GM12878 (cell line): ENCODE data around the gene TMEM163. TPM values are rescaled to one million over a fixed set of nuclear protein-coding genes. Genes with fewer than 3 reads are reported as not detected.
A peak's percentile ranks its signal among the peaks of the same experiment; 100 is the strongest.

Experiments used
- EP300 ChIP-seq, 2 experiments: fragments of 150-350 bp in 1 of 2; IDR thresholded peaks; 2 replicates each; pipeline ENCODE4 v1.6.1; 2011 to 2012; ENCODE audit warnings: low read depth in 2 of 2, low read length in 2 of 2, borderline replicate concordance in 1 of 2, improper control_type of control experiment in 1 of 2, inconsistent platforms in 1 of 2; ENCODE audit not compliant: control insufficient read depth in 1 of 2
- KDM1A ChIP-seq: fragments of 200-600 bp; sonication (generic); IDR thresholded peaks from 2 replicates; pipeline ENCODE4 v1.6.1; 2016; ENCODE audit warnings: borderline replicate concordance
- MXI1 ChIP-seq: fragments of 150-350 bp; IDR thresholded peaks from 2 replicates; pipeline ENCODE4 v1.6.1; 2011; ENCODE audit warnings: low read depth, mild to moderate bottlenecking, inconsistent platforms, low read length, improper control_type of control experiment
- MYB ChIP-seq: fragments of 150-350 bp; IDR thresholded peaks from 2 replicates; pipeline ENCODE4 v1.6.1; 2014; ENCODE audit warnings: mild to moderate bottlenecking, low read depth, low read length, borderline replicate concordance
- NR2C1 ChIP-seq: fragments of 450-650 bp; IDR thresholded peaks from 2 replicates; pipeline ENCODE4 v1.6.1; 2017; ENCODE audit warnings: antibody characterized with exemption, mild to moderate bottlenecking, moderate library complexity
- PAX5 ChIP-seq: IDR thresholded peaks from 2 replicates; pipeline ENCODE4 v1.6.1; 2011; ENCODE audit warnings: low read depth, low read length, borderline replicate concordance
- POLR2AphosphoS2 ChIP-seq: IDR thresholded peaks from 2 replicates; pipeline ENCODE4 v1.6.1; 2011; ENCODE audit warnings: low read depth, mild to moderate bottlenecking, low read length, improper control_type of control experiment, moderate library complexity
- SIX5 ChIP-seq: IDR thresholded peaks from 2 replicates; pipeline ENCODE4 v1.6.1; 2011; ENCODE audit warnings: mild to moderate bottlenecking, low read depth, low read length, moderate library complexity; ENCODE audit not compliant: severe bottlenecking
- SP1 ChIP-seq: IDR thresholded peaks from one replicate; pipeline ENCODE4 v1.6.1; 2011; ENCODE audit warnings: low read depth, low read length
- SRF ChIP-seq, 2 experiments: IDR thresholded peaks; 2 replicates each; pipeline ENCODE4 v1.6.1; 2011; ENCODE audit warnings: low read depth in 2 of 2, low read length in 2 of 2, mild to moderate bottlenecking in 1 of 2, moderate library complexity in 1 of 2
- STAT1 ChIP-seq: fragments of 450-650 bp; conservative IDR thresholded peaks from 2 replicates; pipeline ENCODE4 v1.6.1; 2014; ENCODE audit warnings: antibody characterized with exemption, mild to moderate bottlenecking
- TBL1XR1 ChIP-seq: IDR thresholded peaks from 2 replicates; pipeline ENCODE4 v1.6.1; 2012; ENCODE audit warnings: low read depth, low read length, improper control_type of control experiment
- TCF3 ChIP-seq: IDR thresholded peaks from 2 replicates; pipeline ENCODE4 v1.6.1; 2012; ENCODE audit warnings: low read depth, mild to moderate bottlenecking, low read length, borderline replicate concordance; ENCODE audit not compliant: insufficient read depth
- TCF7 ChIP-seq: IDR thresholded peaks from 2 replicates; pipeline ENCODE4 v1.6.1; 2014; ENCODE audit warnings: antibody characterized with exemption, borderline replicate concordance
- YBX1 ChIP-seq: fragments of 450-650 bp; IDR thresholded peaks from 2 replicates; pipeline ENCODE4 v1.6.1; 2016; ENCODE audit warnings: antibody characterized with exemption
- ZNF217 ChIP-seq: fragments of 450-650 bp; IDR thresholded peaks from 2 replicates; pipeline ENCODE4 v1.6.1; 2017; ENCODE audit warnings: antibody characterized with exemption, mild to moderate bottlenecking
- ZSCAN29 ChIP-seq: fragments of 450-650 bp; IDR thresholded peaks from 2 replicates; pipeline ENCODE4 v1.6.1; 2017; ENCODE audit warnings: mild to moderate bottlenecking, moderate library complexity
- ZZZ3 ChIP-seq: IDR thresholded peaks from 2 replicates; pipeline ENCODE4 v1.6.1; 2011; ENCODE audit warnings: low read depth; ENCODE audit not compliant: control insufficient read depth, insufficient read length
- polyA plus RNA-seq, 11 experiments: library from polyadenylated mRNA; depleted of rRNA in 4 of 11; unstranded in 6 of 11; stranded (reverse) in 5 of 11; fragments of >200 nt; fragmentation: Nextera tagmentation in 4 of 11; fragmentation: Illumina TruSeq in 1 of 11; extraction: Ambion mirVana in 4 of 11; extraction: Trizol in 1 of 11; gene quantifications; 1 replicate in 1 of 11; 2 replicates in 10 of 11; pipeline versions ENCODE4 v1.2.1 to v1.2.3, GENCODE V29; 2011 to 2016; ENCODE audit warnings: inconsistent platforms in 2 of 11, missing spikeins in 2 of 11, low read depth in 1 of 11
- total RNA-seq, 4 experiments: library from RNA; depleted of rRNA in 3 of 4; stranded (reverse); fragments of >200 nt in 3 of 4; fragmentation: Illumina TruSeq in 1 of 4; extraction: Trizol in 1 of 4; gene quantifications; 2 replicates each; pipeline versions ENCODE4 v1.2.1 to v1.2.3, GENCODE V29; 2013 to 2021
- TF ChIP-seq, protein P1 (sequence below): fragments of 450-650 bp; IDR thresholded peaks from 2 replicates; pipeline ENCODE4 v1.6.1; 2016; ENCODE audit warnings: mild to moderate bottlenecking, moderate library complexity, borderline replicate concordance
- TF ChIP-seq, protein P2 (sequence below): IDR thresholded peaks from 2 replicates; pipeline ENCODE4 v1.6.1; 2012; ENCODE audit warnings: low read depth, low read length, improper control_type of control experiment
- TF ChIP-seq, protein P3 (sequence below): IDR thresholded peaks from 2 replicates; pipeline ENCODE4 v1.6.1; 2012; ENCODE audit warnings: low read depth, low read length, improper control_type of control experiment
- TF ChIP-seq, protein P4 (sequence below): fragments of 450-650 bp; IDR thresholded peaks from 2 replicates; pipeline ENCODE4 v1.6.1; 2017; ENCODE audit warnings: antibody characterized with exemption, mild to moderate bottlenecking, moderate library complexity

The TMEM163 gene
- total and polyA plus RNA-seq, 10 of the 15 experiments (the other 5 are each of a cell fraction or from before 2014, with no cell fraction given): 0.05 to 0.11 (median 0.07) TPM; not detected in 4

DNA sequence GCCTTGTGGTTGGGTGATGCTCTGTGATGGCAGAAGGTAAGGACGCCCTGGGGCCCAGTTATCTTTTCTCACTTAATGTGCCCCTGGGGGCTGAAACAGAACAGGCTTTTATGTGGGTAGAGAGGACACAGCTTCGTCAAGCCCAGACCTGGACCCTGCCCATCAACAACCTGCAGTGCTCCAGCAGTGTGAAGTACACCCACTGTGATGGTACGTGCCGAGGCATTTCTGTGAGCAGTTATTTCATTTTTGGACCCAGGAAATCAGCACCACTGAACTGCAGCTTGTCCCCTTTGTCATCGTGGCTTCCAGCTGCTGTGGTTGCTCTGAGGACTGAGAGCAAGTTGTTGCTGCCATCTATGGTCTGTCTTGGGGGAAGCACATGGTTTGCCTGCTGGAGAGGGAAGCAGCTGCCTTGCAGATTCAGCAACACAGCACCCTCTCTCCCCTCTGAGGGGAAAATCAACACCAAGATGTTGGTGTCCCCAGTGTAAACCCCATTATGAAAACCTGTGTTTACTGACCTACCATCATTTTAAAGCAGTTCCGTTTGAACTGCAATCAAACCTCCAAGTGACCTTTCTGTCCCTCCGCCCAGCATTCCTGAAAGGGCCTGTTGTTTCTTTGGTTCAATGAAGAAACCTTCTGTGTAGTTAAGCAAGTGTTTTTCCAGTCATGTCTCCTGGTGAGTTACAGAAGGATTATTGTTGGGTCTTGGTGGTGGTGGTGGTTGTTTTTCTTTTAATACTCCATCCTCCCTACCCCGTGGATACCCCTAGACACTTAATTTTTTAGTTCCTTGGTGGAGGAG, 306.8 kb downstream of the TMEM163 start (continued):
- TF ChIP-seq, protein P1, sequence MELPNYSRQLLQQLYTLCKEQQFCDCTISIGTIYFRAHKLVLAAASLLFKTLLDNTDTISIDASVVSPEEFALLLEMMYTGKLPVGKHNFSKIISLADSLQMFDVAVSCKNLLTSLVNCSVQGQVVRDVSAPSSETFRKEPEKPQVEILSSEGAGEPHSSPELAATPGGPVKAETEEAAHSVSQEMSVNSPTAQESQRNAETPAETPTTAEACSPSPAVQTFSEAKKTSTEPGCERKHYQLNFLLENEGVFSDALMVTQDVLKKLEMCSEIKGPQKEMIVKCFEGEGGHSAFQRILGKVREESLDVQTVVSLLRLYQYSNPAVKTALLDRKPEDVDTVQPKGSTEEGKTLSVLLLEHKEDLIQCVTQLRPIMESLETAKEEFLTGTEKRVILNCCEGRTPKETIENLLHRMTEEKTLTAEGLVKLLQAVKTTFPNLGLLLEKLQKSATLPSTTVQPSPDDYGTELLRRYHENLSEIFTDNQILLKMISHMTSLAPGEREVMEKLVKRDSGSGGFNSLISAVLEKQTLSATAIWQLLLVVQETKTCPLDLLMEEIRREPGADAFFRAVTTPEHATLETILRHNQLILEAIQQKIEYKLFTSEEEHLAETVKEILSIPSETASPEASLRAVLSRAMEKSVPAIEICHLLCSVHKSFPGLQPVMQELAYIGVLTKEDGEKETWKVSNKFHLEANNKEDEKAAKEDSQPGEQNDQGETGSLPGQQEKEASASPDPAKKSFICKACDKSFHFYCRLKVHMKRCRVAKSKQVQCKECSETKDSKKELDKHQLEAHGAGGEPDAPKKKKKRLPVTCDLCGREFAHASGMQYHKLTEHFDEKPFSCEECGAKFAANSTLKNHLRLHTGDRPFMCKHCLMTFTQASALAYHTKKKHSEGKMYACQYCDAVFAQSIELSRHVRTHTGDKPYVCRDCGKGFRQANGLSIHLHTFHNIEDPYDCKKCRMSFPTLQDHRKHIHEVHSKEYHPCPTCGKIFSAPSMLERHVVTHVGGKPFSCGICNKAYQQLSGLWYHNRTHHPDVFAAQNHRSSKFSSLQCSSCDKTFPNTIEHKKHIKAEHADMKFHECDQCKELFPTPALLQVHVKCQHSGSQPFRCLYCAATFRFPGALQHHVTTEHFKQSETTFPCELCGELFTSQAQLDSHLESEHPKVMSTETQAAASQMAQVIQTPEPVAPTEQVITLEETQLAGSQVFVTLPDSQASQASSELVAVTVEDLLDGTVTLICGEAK: no peak
- TF ChIP-seq MXI1 (peak; percentile 83), YBX1 (no peak), SIX5 (no peak), ZSCAN29 (no peak), KDM1A (no peak), ZZZ3 (no peak), TCF7 (0 out of 2 replicates have a peak, but pooled peaks have one; percentile 50), STAT1 (no peak; the same call in 1 of the 2 replicates), POLR2AphosphoS2 (no peak), TCF3 (peak; percentile 97), MYB (no peak), TBL1XR1 (0 out of 2 replicates have a peak, but pooled peaks have one; percentile 28), ZNF217 (no peak), SRF (IDR thresholded peaks at IDR 0.05; ENCODE audit: low read depth in 2 of 2, low read length in 2 of 2) (no peak), SP1 (no peak), PAX5 (0 out of 2 replicates have a peak, but pooled peaks have one; percentile 39), NR2C1 (no peak), EP300 (IDR thresholded peaks at IDR 0.05; ENCODE audit: borderline replicate concordance in 1 of 2, control insufficient read depth in 1 of 2, low read depth in 2 of 2, low read length in 2 of 2) (peak in 1 of 2 experiments; percentile 23; a peak in 1 of 4 replicates)
- TF ChIP-seq, protein P2, sequence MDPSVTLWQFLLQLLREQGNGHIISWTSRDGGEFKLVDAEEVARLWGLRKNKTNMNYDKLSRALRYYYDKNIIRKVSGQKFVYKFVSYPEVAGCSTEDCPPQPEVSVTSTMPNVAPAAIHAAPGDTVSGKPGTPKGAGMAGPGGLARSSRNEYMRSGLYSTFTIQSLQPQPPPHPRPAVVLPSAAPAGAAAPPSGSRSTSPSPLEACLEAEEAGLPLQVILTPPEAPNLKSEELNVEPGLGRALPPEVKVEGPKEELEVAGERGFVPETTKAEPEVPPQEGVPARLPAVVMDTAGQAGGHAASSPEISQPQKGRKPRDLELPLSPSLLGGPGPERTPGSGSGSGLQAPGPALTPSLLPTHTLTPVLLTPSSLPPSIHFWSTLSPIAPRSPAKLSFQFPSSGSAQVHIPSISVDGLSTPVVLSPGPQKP: no peak
- TF ChIP-seq, protein P3, sequence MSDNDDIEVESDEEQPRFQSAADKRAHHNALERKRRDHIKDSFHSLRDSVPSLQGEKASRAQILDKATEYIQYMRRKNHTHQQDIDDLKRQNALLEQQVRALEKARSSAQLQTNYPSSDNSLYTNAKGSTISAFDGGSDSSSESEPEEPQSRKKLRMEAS: peak; percentile 97
- TF ChIP-seq, protein P4, sequence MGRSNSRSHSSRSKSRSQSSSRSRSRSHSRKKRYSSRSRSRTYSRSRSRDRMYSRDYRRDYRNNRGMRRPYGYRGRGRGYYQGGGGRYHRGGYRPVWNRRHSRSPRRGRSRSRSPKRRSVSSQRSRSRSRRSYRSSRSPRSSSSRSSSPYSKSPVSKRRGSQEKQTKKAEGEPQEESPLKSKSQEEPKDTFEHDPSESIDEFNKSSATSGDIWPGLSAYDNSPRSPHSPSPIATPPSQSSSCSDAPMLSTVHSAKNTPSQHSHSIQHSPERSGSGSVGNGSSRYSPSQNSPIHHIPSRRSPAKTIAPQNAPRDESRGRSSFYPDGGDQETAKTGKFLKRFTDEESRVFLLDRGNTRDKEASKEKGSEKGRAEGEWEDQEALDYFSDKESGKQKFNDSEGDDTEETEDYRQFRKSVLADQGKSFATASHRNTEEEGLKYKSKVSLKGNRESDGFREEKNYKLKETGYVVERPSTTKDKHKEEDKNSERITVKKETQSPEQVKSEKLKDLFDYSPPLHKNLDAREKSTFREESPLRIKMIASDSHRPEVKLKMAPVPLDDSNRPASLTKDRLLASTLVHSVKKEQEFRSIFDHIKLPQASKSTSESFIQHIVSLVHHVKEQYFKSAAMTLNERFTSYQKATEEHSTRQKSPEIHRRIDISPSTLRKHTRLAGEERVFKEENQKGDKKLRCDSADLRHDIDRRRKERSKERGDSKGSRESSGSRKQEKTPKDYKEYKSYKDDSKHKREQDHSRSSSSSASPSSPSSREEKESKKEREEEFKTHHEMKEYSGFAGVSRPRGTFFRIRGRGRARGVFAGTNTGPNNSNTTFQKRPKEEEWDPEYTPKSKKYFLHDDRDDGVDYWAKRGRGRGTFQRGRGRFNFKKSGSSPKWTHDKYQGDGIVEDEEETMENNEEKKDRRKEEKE: no peak
